ENCODE results near the gene NTNG2. TPM values are rescaled to one million over a fixed set of nuclear protein-coding genes. Genes with fewer than 3 reads are reported as not detected.

Gene NTNG2
- total and polyA plus RNA-seq, 5 experiments from 2014 or later, result 0.75 to 10.8 (median 1.0) TPM

GRCh38 chr9:132151118-132151517 lies 10.7 kb upstream of the NTNG2 start:
- ATAC-seq (no peak), DNase-seq (no peak)
- no peak overlapping the region for H3K4me3 Mint-ChIP-seq
- POLR2A ChIA-PET, result no interaction called here
- no peaks in the 10 kb centered on the region for H3K9me3 Mint-ChIP-seq
- peaks cover 0 to 2% (median 0%) of the 10 kb centered on the region in 3 donors for H3K36me3 Mint-ChIP-seq
- H3K27ac Mint-ChIP-seq, result no peak overlapping the region
- peaks cover 11 to 40% (median 30%) of the 10 kb centered on the region in 5 donors for H3K27me3 Mint-ChIP-seq
- no peaks in the 10 kb centered on the region for H3K4me1 Mint-ChIP-seq

- DNase-seq (no peak), ATAC-seq (no peak)
- POLR2A ChIA-PET, result no interaction called here
- Mint-ChIP-seq H3K27me3 (peaks cover 8 to 29% (median 22%) of the 10 kb centered on the region in 5 donors), H3K36me3 (peaks cover 0 to 2% (median 0%) of the 10 kb centered on the region in 3 donors), H3K27ac (no peak overlapping the region), H3K4me1 (no peaks in the 10 kb centered on the region), H3K4me3 (no peak overlapping the region), H3K9me3 (no peaks in the 10 kb centered on the region)
Measured at GRCh38 chr9:132152231-132152630, 9.6 kb upstream of the NTNG2 start.

GRCh38 chr9:132154863-132155567 lies 6.8 kb upstream of the NTNG2 start:
- H3K36me3 Mint-ChIP-seq, result no peaks in the 10 kb centered on the region

GRCh38 chr9:132155568-132155895 lies 6.3 kb upstream of the NTNG2 start:
- H3K4me3 Mint-ChIP-seq, result no peak overlapping the region
- POLR2A ChIA-PET, result no interaction called here
- peaks cover 0 to 2% (median 0%) of the 10 kb centered on the region in 4 donors for H3K4me1 Mint-ChIP-seq
- H3K27me3 Mint-ChIP-seq, result peaks cover 0 to 10% (median 5%) of the 10 kb centered on the region in 5 donors
- DNase-seq (no peak), ATAC-seq (no peak)
- no peaks in the 10 kb centered on the region for H3K36me3 Mint-ChIP-seq
- H3K27ac Mint-ChIP-seq, result no peak overlapping the region
- no peaks in the 10 kb centered on the region for H3K9me3 Mint-ChIP-seq

More at GRCh38 chr9:132154863-132155567, 6.8 kb upstream of the NTNG2 start:
- Mint-ChIP-seq H3K27ac (no peak overlapping the region), H3K4me1 (no peaks in the 10 kb centered on the region), H3K27me3 (peaks cover 0 to 11% (median 5%) of the 10 kb centered on the region in 5 donors), H3K9me3 (no peaks in the 10 kb centered on the region), H3K4me3 (no peak overlapping the region)
- no peak for ATAC-seq
- no peak for DNase-seq
- POLR2A ChIA-PET, result no interaction called here

- no peak for DNase-seq
- Mint-ChIP-seq H3K36me3 (no peaks in the 10 kb centered on the region), H3K27ac (no peak overlapping the region), H3K9me3 (no peaks in the 10 kb centered on the region), H3K27me3 (peaks cover 0 to 9% (median 4%) of the 10 kb centered on the region in 5 donors), H3K4me1 (peaks cover 0 to 7% (median 2%) of the 10 kb centered on the region in 4 donors), H3K4me3 (no peak overlapping the region)
- POLR2A ChIA-PET, result interaction anchor here (0.7 kb wide), 1 partner anchor 10 kb away, joined by 6 read pairs; no protein-coding TSS in a partner anchor
- ATAC-seq, result no peak
Measured at GRCh38 chr9:132156262-132156661, 5.6 kb upstream of the NTNG2 start.

GRCh38 chr9:132157347-132158116 lies 4.3 kb upstream of the NTNG2 start:
- peaks cover 4 to 17% (median 6%) of the 10 kb centered on the region in 4 donors for H3K4me1 Mint-ChIP-seq
- no peak for ATAC-seq
- no peaks in the 10 kb centered on the region for H3K36me3 Mint-ChIP-seq
- no peak overlapping the region for H3K4me3 Mint-ChIP-seq
- H3K27me3 Mint-ChIP-seq, result peaks cover 2 to 13% (median 7%) of the 10 kb centered on the region in 5 donors
- H3K9me3 Mint-ChIP-seq, result no peaks in the 10 kb centered on the region
- POLR2A ChIA-PET, result no interaction called here
- peak overlapping the region in 1 of 10 donors; percentile 19 for H3K27ac Mint-ChIP-seq
- DNase-seq, result no peak

GRCh38 chr9:132160802-132161742 lies 786 bp upstream of the NTNG2 start:
- Mint-ChIP-seq H3K27ac (peak overlapping the region in 8 of 10 donors; percentile 63 to 90 (median 85)), H3K9me3 (no peaks in the 10 kb centered on the region), H3K4me1 (peaks cover 7 to 29% (median 10%) of the 10 kb centered on the region in 4 donors), H3K4me3 (peak overlapping the region; percentile 88 to 99 (median 96)), H3K27me3 (peaks cover 11 to 36% (median 27%) of the 10 kb centered on the region in 5 donors), H3K36me3 (peaks cover 0 to 2% (median 0%) of the 10 kb centered on the region in 3 donors)
- POLR2A ChIA-PET, result interaction anchor here (1.2 kb wide), 1 partner anchor 80 kb away, joined by 6 read pairs; no protein-coding TSS in a partner anchor
- DNase-seq (peak in 9 of 10 donors; percentile 20 to 79 (median 41)), ATAC-seq (peak; percentile 73 to 79)

GRCh38 chr9:132162764-132163456 lies 1.1 kb downstream of the NTNG2 start:
- peaks cover 0 to 2% (median 0%) of the 10 kb centered on the region in 3 donors for H3K36me3 Mint-ChIP-seq
- H3K27ac Mint-ChIP-seq, result peak overlapping the region in 2 of 10 donors; percentile 29 to 46
- no peaks in the 10 kb centered on the region for H3K9me3 Mint-ChIP-seq
- H3K4me1 Mint-ChIP-seq, result peaks cover 9 to 29% (median 10%) of the 10 kb centered on the region in 4 donors
- POLR2A ChIA-PET, result interaction anchor here (0.9 kb wide), 1 partner anchor 77 kb away, joined by 3 read pairs; no protein-coding TSS in a partner anchor
- H3K27me3 Mint-ChIP-seq, result peaks cover 11 to 51% (median 36%) of the 10 kb centered on the region in 5 donors
- DNase-seq (no peak), ATAC-seq (no peak)
- H3K4me3 Mint-ChIP-seq, result peak overlapping the region; percentile 81 to 94 (median 90)

- Mint-ChIP-seq H3K27ac (no peak overlapping the region), H3K4me1 (peaks cover 9 to 29% (median 10%) of the 10 kb centered on the region in 4 donors), H3K9me3 (no peaks in the 10 kb centered on the region), H3K27me3 (peaks cover 11 to 51% (median 36%) of the 10 kb centered on the region in 5 donors), H3K36me3 (peaks cover 0 to 2% (median 0%) of the 10 kb centered on the region in 3 donors), H3K4me3 (peak overlapping the region in 8 of 10 donors; percentile 20 to 78 (median 72))
- no peak for ATAC-seq
- POLR2A ChIA-PET, result interaction anchor here (0.9 kb wide), 1 partner anchor 77 kb away, joined by 3 read pairs; no protein-coding TSS in a partner anchor
- DNase-seq, result peak in 1 of 10 donors; percentile 18
Measured at GRCh38 chr9:132163457-132163875, 1.6 kb downstream of the NTNG2 start.

GRCh38 chr9:132163876-132164603 lies 2.2 kb downstream of the NTNG2 start:
- Mint-ChIP-seq H3K27me3 (peaks cover 11 to 52% (median 36%) of the 10 kb centered on the region in 5 donors), H3K4me3 (peak overlapping the region in 9 of 10 donors; percentile 41 to 78 (median 73)), H3K36me3 (peaks cover 0 to 2% (median 0%) of the 10 kb centered on the region in 3 donors), H3K27ac (peak overlapping the region in 1 of 10 donors; percentile 88), H3K4me1 (peaks cover 9 to 29% (median 10%) of the 10 kb centered on the region in 4 donors), H3K9me3 (no peaks in the 10 kb centered on the region)
- DNase-seq (no peak), ATAC-seq (no peak)
- POLR2A ChIA-PET, result interaction anchor here (0.9 kb wide), 1 partner anchor 76 kb away, joined by 3 read pairs; no protein-coding TSS in a partner anchor

Data from naive thymus-derived CD8-positive, alpha-beta T cell (primary cell).